Pancreas (tissue), 10 donors: ENCODE data around the gene RPGRIP1L. TPM values are rescaled to one million over a fixed set of nuclear protein-coding genes. Genes with fewer than 3 reads are reported as not detected.
"Not testable (repeated sequence)": the region's sequence is repeated elsewhere in the genome, so short reads cannot be mapped to it uniquely, and the experiment has no call there.

ENCODE experiments used
- ATAC-seq, 4 donors: fragments of 200-7000 bp; cut with Tn5 transposase; one replicate each; pipeline versions ENCODE4 v1.8.0 to v1.9.1; 2020; ENCODE audit warnings: mild to moderate bottlenecking in 4 of 4, moderate library complexity in 4 of 4
- DNase-seq, 6 donors: peaks; one replicate each; pipeline ENCODE4 v3.0.0-alpha.2; 2020
- FAIRE-seq: peaks from 2 replicates; lab custom pipeline; 2012; peaks lifted over from hg19 to GRCh38; lab: Jason Lieb, UNC
- H3K27ac ChIP-seq, 4 donors: fragments of 200-600 bp; sonication (generic); 1 replicate in 3 of 4; 2 replicates in 1 of 4; pipeline versions ENCODE4 v1.5.0 to v1.8.0; 2020
- H3K27me3 ChIP-seq, 4 donors: fragments of 200-600 bp; one replicate each; pipeline ENCODE4 v1.8.0; 2021
- H3K36me3 ChIP-seq, 3 donors: fragments of 200-600 bp; sonication (generic) in 1 of 3; one replicate each; pipeline versions ENCODE4 v1.5.0 to v1.8.0; 2020 to 2021
- H3K4me1 ChIP-seq, 3 donors: fragments of 200-600 bp; one replicate each; pipeline ENCODE4 v1.8.0; 2021
- H3K4me3 ChIP-seq, 4 donors: fragments of 200-600 bp; sonication (generic) in 2 of 4; one replicate each; pipeline versions ENCODE4 v1.5.0 to v1.8.0; 2020 to 2021
- H3K9me3 ChIP-seq, 4 donors: fragments of 200-600 bp; one replicate each; pipeline ENCODE4 v1.8.0; 2021
- CTCF ChIP-seq, 4 donors: fragments of 200-600 bp; sonication (generic) in 3 of 4; IDR thresholded peaks; one replicate each; pipeline versions ENCODE4 v1.5.0 to v1.8.0; 2021; ENCODE audit warnings: antibody characterized with exemption in 4 of 4
- WGBS, 2 donors: extraction: QIAGEN DNeasy Blood & Tissue Kit; methylation state at CpG; one replicate each; pipeline ENCODE4 v1.1.7; 2013; 5-methylcytosine and 5-hydroxymethylcytosine counted together
- intact Hi-C, 3 donors: fragments of 100-400 bp; cut with DNase I; formaldehyde crosslinking; loops; one replicate each; pipeline versions ENCODE4 v1.11.1 to v1.14.2; 2022
- polyA plus RNA-seq, 2 donors: library from polyadenylated mRNA; stranded (reverse); fragments of 200-250 nt; gene quantifications; one replicate each; pipeline ENCODE4 v1.2.3, GENCODE V29; 2013
- total RNA-seq, 6 donors: library from RNA; stranded (reverse); fragmentation: NEBNext Ultra II Directional in 4 of 6; extraction: Animal tissue kit (Norgen Biotek cat#: 25700) in 4 of 6; gene quantifications; one replicate each; pipeline versions ENCODE4 v1.2.1 to v1.2.4, GENCODE V29; 2021 to 2023
- donor health status: healthy with polysubstance abuse.
- donor health status: DM: no; HTN: no; CAD: no; lungs with moderate emphysema.
- donor health status: DM: no; HTN: no; CAD: no.
- donor health status: control.
- donor health status: control.
- donor health status: Bipolar disorder and iron deficiency.
- donor health status: DM: yes; HTN: yes; CAD: no.
- donor health status: DM: no; HTN: no; CAD: no.
- donor health status: DM: no; HTN: no; CAD: no.
- donor health status: DM: yes; HTN: yes; CAD: no.

The RPGRIP1L gene
- total and polyA plus RNA-seq, 8 donors, result 1.1 to 5.2 (median 1.9) TPM

- Histone ChIP-seq H3K36me3 (no peaks in the 10 kb centered on the region), H3K4me1 (peaks cover 16 to 21% (median 21%) of the 10 kb centered on the region in 3 donors), H3K27me3 (no peaks in the 10 kb centered on the region), H3K9me3 (no peaks in the 10 kb centered on the region), H3K4me3 (no peak overlapping the region), H3K27ac (no peak overlapping the region)
- ATAC-seq, result no peak
- intact Hi-C loops, result no loop called here
- no peak for TF ChIP-seq CTCF (IDR thresholded peaks at IDR 0.05)
- no peak for FAIRE-seq
- DNase-seq, result no peak
- WGBS, 2 donors, result 93 to 94% methylated on average over 2 of the region's 2 CpGs
Measured at GRCh38 chr16:53708490-53708889, 4.8 kb upstream of the RPGRIP1L start.

GRCh38 chr16:53707671-53708070, 4.0 kb upstream of the RPGRIP1L start:
- FAIRE-seq, result no peak
- no peak overlapping the region for H3K27ac ChIP-seq
- DNase-seq, result no peak
- 84 to 87% methylated on average over 3 of the region's 3 CpGs for WGBS, 2 donors
- no peaks in the 10 kb centered on the region for H3K27me3 ChIP-seq
- H3K36me3 ChIP-seq, result no peaks in the 10 kb centered on the region
- intact Hi-C loops, result no loop called here
- no peak for ATAC-seq
- no peak for TF ChIP-seq CTCF (IDR thresholded peaks at IDR 0.05)
- no peak overlapping the region for H3K4me3 ChIP-seq
- peaks cover 10 to 15% (median 14%) of the 10 kb centered on the region in 3 donors for H3K4me1 ChIP-seq
- no peaks in the 10 kb centered on the region for H3K9me3 ChIP-seq

- FAIRE-seq (no peak), ATAC-seq (no peak), DNase-seq (no peak)
- intact Hi-C loops, result no loop called here
- Histone ChIP-seq H3K4me3 (peak overlapping the region; percentile 42 to 86 (median 80)), H3K27me3 (no peaks in the 10 kb centered on the region), H3K4me1 (peaks cover 7 to 10% (median 8%) of the 10 kb centered on the region in 3 donors), H3K36me3 (peaks cover 0 to 2% (median 0%) of the 10 kb centered on the region in 3 donors), H3K27ac (peak overlapping the region in 3 of 4 donors; percentile 39 to 61 (median 60)), H3K9me3 (no peaks in the 10 kb centered on the region)
- WGBS, 2 donors, result 2 to 8% methylated on average over 6 of the region's 6 CpGs
- TF ChIP-seq CTCF (IDR thresholded peaks at IDR 0.05), result no peak
Measured at GRCh38 chr16:53704445-53704813, 770 bp upstream of the RPGRIP1L start.

GRCh38 chr16:53698271-53698670, 5.4 kb downstream of the RPGRIP1L start:
- H3K27me3 ChIP-seq, ATAC-seq, H3K36me3 ChIP-seq, FAIRE-seq, H3K4me1 ChIP-seq, H3K9me3 ChIP-seq, intact Hi-C loops, H3K27ac ChIP-seq, H3K4me3 ChIP-seq: not testable (repeated sequence)
- peak in 2 of 6 donors; percentile 22 to 79 for DNase-seq
- 95 to 98% methylated on average over 10 to 28 of the region's 31 CpGs for WGBS, 2 donors

GRCh38 chr16:53695070-53695469, 8.6 kb downstream of the RPGRIP1L start:
- Histone ChIP-seq H3K4me1 (no peaks in the 10 kb centered on the region), H3K4me3 (no peak overlapping the region), H3K27ac (no peak overlapping the region), H3K9me3 (no peaks in the 10 kb centered on the region), H3K36me3 (no peaks in the 10 kb centered on the region), H3K27me3 (no peaks in the 10 kb centered on the region)
- TF ChIP-seq CTCF (IDR thresholded peaks at IDR 0.05), result no peak
- FAIRE-seq (no peak), ATAC-seq (no peak), DNase-seq (no peak)
- intact Hi-C loops, result no loop called here
- 86 to 88% methylated on average over 1 of the region's 1 CpG for WGBS, 2 donors
